Osteocyte (in vitro differentiated cells): ENCODE data around the gene S100PBP. TPM values are rescaled to one million over a fixed set of nuclear protein-coding genes. Genes with fewer than 3 reads are reported as not detected.

ENCODE experiments used
- DNase-seq: peaks from one replicate; pipeline ENCODE4 v3.0.0; 2021; ENCODE audit warnings: mixed read lengths; ENCODE audit not compliant: unreplicated experiment; ENCODE audit errors: extremely low spot score
- H3K27ac Mint-ChIP-seq: one replicate; pipeline ENCODE4 v1.8.0; 2021; ENCODE audit warnings: mild to moderate bottlenecking, mixed read lengths; ENCODE audit not compliant: unreplicated experiment
- H3K27me3 Mint-ChIP-seq: one replicate; pipeline ENCODE4 v1.8.0; 2021; ENCODE audit warnings: mixed read lengths; ENCODE audit not compliant: unreplicated experiment
- H3K36me3 Mint-ChIP-seq: one replicate; pipeline ENCODE4 v1.8.0; 2021; ENCODE audit warnings: mixed read lengths; ENCODE audit not compliant: unreplicated experiment
- H3K4me1 Mint-ChIP-seq: one replicate; pipeline ENCODE4 v1.8.0; 2021; ENCODE audit warnings: mixed read lengths; ENCODE audit not compliant: unreplicated experiment
- H3K4me3 Mint-ChIP-seq: one replicate; pipeline ENCODE4 v1.8.0; 2021; ENCODE audit warnings: mild to moderate bottlenecking, moderate library complexity, mixed read lengths; ENCODE audit not compliant: unreplicated experiment
- H3K9me3 Mint-ChIP-seq: one replicate; pipeline ENCODE4 v1.8.0; 2021; ENCODE audit warnings: mixed read lengths; ENCODE audit not compliant: unreplicated experiment
- total RNA-seq: library from RNA; stranded (reverse); gene quantifications from 2 replicates; pipeline ENCODE4 v1.2.1, GENCODE V29; 2021
- TF ChIP-seq, protein P1 (sequence below): fragments of 200-600 bp; sonication (generic); IDR thresholded peaks from 2 replicates; pipeline ENCODE4 v1.5.0; 2021; ENCODE audit warnings: antibody characterized with exemption, mild to moderate bottlenecking, moderate library complexity

The S100PBP gene
- total RNA-seq, 1 donor from 2014 or later: 49.8 TPM

DNA sequence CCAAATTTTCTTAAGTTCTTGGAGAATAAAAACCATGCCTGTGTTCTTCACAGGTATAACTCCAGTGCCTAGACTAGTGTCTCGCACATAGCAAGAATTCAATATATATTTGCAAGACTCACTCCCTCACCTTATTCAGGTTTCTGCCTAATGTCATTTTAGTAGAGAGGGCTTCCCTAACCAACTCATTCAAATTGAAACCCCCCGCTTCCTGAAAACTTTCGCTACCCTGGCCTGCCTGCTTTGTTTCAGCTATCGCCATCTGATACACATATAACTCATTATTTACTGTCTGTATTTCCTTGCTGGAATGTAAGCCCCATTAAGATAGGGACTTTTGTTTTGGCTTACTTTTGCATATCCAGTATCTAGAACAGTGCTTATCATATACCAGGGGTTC lies 8.9 kb upstream of the S100PBP start:
- Mint-ChIP-seq H3K9me3 (no peaks in the 10 kb centered on the region), H3K4me3 (no peak overlapping the region), H3K4me1 (peaks cover 39% of the 10 kb centered on the region), H3K27me3 (no peaks in the 10 kb centered on the region), H3K27ac (no peak overlapping the region), H3K36me3 (peaks cover 37% of the 10 kb centered on the region)
- DNase-seq: no peak
- TF ChIP-seq, protein P1, sequence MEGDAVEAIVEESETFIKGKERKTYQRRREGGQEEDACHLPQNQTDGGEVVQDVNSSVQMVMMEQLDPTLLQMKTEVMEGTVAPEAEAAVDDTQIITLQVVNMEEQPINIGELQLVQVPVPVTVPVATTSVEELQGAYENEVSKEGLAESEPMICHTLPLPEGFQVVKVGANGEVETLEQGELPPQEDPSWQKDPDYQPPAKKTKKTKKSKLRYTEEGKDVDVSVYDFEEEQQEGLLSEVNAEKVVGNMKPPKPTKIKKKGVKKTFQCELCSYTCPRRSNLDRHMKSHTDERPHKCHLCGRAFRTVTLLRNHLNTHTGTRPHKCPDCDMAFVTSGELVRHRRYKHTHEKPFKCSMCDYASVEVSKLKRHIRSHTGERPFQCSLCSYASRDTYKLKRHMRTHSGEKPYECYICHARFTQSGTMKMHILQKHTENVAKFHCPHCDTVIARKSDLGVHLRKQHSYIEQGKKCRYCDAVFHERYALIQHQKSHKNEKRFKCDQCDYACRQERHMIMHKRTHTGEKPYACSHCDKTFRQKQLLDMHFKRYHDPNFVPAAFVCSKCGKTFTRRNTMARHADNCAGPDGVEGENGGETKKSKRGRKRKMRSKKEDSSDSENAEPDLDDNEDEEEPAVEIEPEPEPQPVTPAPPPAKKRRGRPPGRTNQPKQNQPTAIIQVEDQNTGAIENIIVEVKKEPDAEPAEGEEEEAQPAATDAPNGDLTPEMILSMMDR: no peak

DNA sequence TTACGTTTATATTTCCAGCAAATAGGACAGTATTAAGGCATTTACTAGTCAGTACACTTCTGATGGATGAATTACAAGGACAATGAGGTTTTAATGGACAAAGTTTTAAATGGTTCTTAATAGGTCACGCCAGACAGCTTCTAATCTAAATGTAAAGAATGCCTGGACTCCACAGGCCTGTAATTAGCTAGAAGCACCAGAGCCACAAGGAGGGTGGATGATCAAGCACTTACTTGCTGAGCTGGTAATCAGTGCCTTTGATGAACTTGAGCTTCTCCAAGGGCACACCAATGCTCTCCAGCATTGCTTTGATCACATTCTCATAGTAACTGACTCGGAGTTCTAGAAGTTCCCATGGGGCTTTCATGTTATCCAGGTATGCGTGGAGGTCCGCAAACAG lies 7.1 kb upstream of the S100PBP start:
- H3K27ac Mint-ChIP-seq: peak overlapping the region; percentile 62
- no peak for DNase-seq
- TF ChIP-seq, protein P1: no peak
- H3K9me3 Mint-ChIP-seq: no peaks in the 10 kb centered on the region
- H3K27me3 Mint-ChIP-seq: no peaks in the 10 kb centered on the region
- H3K4me1 Mint-ChIP-seq: peaks cover 56% of the 10 kb centered on the region
- no peak overlapping the region for H3K4me3 Mint-ChIP-seq
- H3K36me3 Mint-ChIP-seq: peaks cover 41% of the 10 kb centered on the region

DNA sequence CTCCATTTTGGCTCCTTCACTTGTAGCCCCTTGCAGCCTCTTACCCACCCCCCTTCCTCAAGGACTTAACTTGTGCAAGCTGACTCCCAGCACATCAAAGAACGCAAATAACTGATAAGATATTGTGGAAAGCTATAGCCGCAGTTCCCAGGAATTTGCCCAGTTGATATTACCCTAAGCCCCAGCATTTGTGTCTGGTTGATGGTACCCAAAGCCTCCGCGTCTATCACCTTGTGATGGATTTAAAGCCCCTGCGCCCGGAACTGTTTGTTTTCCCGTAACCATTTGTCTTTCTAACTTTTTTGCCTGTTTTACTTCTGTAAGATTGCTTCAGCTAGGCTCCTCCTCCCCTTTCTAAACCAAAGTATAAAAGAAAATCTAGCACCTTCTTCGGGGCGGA lies 6.2 kb upstream of the S100PBP start:
- TF ChIP-seq, protein P1: no peak
- H3K27ac Mint-ChIP-seq: peak overlapping the region; percentile 62

DNA sequence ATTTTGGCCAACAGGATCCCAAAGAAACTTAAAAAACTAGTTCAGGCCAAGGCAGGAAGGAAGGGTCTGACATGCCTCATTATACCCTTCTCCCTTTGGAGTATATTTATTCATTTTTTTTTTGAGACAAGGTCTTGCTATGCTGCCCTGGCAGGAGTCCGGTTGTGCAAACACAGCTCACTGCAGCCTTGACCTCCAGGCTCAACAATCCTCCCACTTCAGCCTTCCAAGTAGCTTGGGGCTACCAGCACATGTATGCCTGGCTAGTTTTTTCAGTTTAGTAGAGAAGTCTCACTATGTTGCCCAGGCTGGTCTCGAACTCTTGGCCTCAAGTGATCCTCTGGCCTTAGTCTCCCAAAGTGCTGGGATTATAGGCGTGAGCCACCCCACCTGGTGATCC lies 5.5 kb upstream of the S100PBP start:
- Mint-ChIP-seq H3K9me3 (no peaks in the 10 kb centered on the region), H3K4me1 (peaks cover 62% of the 10 kb centered on the region), H3K36me3 (peaks cover 37% of the 10 kb centered on the region), H3K4me3 (no peak overlapping the region), H3K27me3 (no peaks in the 10 kb centered on the region), H3K27ac (peak overlapping the region; percentile 59)
- TF ChIP-seq, protein P1: no peak
- no peak for DNase-seq

More for the DNA sequence above, 6.2 kb upstream of the S100PBP start:
- Mint-ChIP-seq H3K4me1 (peaks cover 60% of the 10 kb centered on the region), H3K27me3 (no peaks in the 10 kb centered on the region), H3K4me3 (no peak overlapping the region), H3K36me3 (peaks cover 35% of the 10 kb centered on the region), H3K9me3 (no peaks in the 10 kb centered on the region)
- no peak for DNase-seq

DNA sequence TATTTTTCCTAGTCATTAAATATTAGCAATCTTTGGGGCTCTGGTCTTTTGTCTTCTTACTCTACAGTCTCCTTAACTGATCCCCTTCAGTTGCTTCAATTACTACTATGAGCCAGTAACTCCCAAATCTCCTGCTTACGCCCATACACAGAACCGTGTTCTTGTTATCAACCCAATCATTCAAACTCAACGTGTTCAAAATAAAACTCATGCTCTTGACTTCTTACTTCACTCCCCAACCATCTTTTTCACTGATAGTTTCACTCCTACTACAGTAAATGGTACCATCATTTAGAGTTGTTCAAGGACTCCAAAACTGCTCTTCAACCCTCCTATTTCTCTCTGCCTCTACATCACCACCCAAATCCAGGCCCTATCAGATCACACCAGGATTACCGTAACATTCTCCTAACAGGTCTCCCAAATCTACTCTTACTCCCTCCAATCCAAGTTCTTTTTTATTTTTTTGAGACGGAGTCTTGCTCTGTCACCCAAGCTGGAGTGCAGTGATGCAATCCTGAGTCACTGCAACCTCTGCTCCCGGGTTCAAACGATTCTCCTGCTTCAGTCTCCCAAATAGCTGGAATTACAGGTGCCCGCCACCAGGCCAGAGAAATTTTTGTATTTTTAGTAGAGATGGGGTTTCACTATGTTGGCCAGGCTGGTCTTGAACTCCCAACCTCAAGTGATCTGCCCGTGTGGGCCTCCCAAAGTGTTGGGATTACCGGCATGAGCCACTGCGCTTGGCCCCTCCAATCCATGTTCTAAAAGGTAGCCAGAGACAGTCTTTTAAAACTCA lies 3.3 kb upstream of the S100PBP start:
- Mint-ChIP-seq H3K27me3 (no peaks in the 10 kb centered on the region), H3K4me1 (peaks cover 72% of the 10 kb centered on the region), H3K9me3 (no peaks in the 10 kb centered on the region), H3K4me3 (peak overlapping the region; percentile 99), H3K27ac (peak overlapping the region; percentile 98), H3K36me3 (peaks cover 30% of the 10 kb centered on the region)
- no peak for DNase-seq
- TF ChIP-seq, protein P1: no peak
